CD4-positive, alpha-beta T cell (primary cell): Measurements from ENCODE around the gene ZMYM2. TPM values are rescaled to one million over a fixed set of nuclear protein-coding genes. Genes with fewer than 3 reads are reported as not detected.
A peak's percentile ranks its signal among the peaks of the same experiment; 100 is the strongest.

ENCODE experiments used
- ATAC-seq: fragments of 200-7000 bp; cut with Tn5 transposase; one replicate; pipeline ENCODE4 v1.10.0; 2022; ENCODE audit warnings: mild to moderate bottlenecking; ENCODE audit not compliant: poor library complexity
- CTCF ChIA-PET: fragments of 350-600 bp; sonication (Branson Sonifier 250); formaldehyde crosslinking; loops from one replicate; lab custom pipeline; 2021; ENCODE audit warnings: antibody characterized with exemption, inconsistent platforms; lab: Charles Lee
- POLR2A ChIA-PET: fragments of 350-600 bp; sonication (Branson Sonifier 250); formaldehyde crosslinking; loops from one replicate; lab custom pipeline; 2021; ENCODE audit warnings: antibody characterized with exemption, inconsistent platforms; lab: Charles Lee
- DNase-seq, 14 experiments: peaks; one replicate each; pipeline ENCODE4 v3.0.0-alpha.2; 2013 to 2020; ENCODE audit warnings: mixed read lengths in 2 of 14
- H3K27ac ChIP-seq, 2 donors: one replicate each; pipeline versions ENCODE4 v1.5.1 to v1.7.0; 2013; ENCODE audit warnings: low read length in 2 of 2, low read depth in 1 of 2, mild to moderate bottlenecking in 1 of 2
- H3K27me3 ChIP-seq, 2 experiments: 1 replicate in 1 of 2; 2 replicates in 1 of 2; pipeline versions ENCODE4 v1.6.1 to v1.7.0; 2013; ENCODE audit warnings: low read length in 2 of 2, control low read depth in 1 of 2, mild to moderate bottlenecking in 1 of 2, moderate library complexity in 1 of 2; ENCODE audit not compliant: insufficient read depth in 2 of 2, control insufficient read depth in 1 of 2
- H3K36me3 ChIP-seq: one replicate; pipeline ENCODE4 v1.6.1; 2013; ENCODE audit warnings: low read length, control low read depth; ENCODE audit not compliant: insufficient read depth
- H3K4me1 ChIP-seq: one replicate; pipeline ENCODE4 v1.6.1; 2013; ENCODE audit warnings: low read length, control low read depth; ENCODE audit not compliant: insufficient read depth
- H3K4me3 ChIP-seq: one replicate; pipeline ENCODE4 v1.5.1; 2013; ENCODE audit warnings: mild to moderate bottlenecking, low read length, moderate library complexity
- H3K9me3 ChIP-seq, 2 experiments: 1 replicate in 1 of 2; 2 replicates in 1 of 2; pipeline versions ENCODE4 v1.6.1 to v1.7.0; 2013; ENCODE audit warnings: low read length in 2 of 2, mild to moderate bottlenecking in 2 of 2, control low read depth in 1 of 2, moderate library complexity in 1 of 2; ENCODE audit not compliant: control insufficient read depth in 1 of 2, insufficient read depth in 1 of 2
- H3K27ac Mint-ChIP-seq: one replicate; pipeline ENCODE4 v1.8.0; 2020; ENCODE audit warnings: mixed read lengths
- H3K27me3 Mint-ChIP-seq: one replicate; pipeline ENCODE4 v1.8.0; 2021; ENCODE audit warnings: mixed read lengths
- H3K36me3 Mint-ChIP-seq: one replicate; pipeline ENCODE4 v1.8.0; 2021; ENCODE audit warnings: low read depth, mixed read lengths
- H3K4me1 Mint-ChIP-seq: one replicate; pipeline ENCODE4 v1.8.0; 2021; ENCODE audit warnings: low read depth, mixed read lengths
- H3K4me3 Mint-ChIP-seq: one replicate; pipeline ENCODE4 v1.8.0; 2020; ENCODE audit warnings: mild to moderate bottlenecking, mixed read lengths
- H3K9me3 Mint-ChIP-seq: one replicate; pipeline ENCODE4 v1.8.0; 2020; ENCODE audit warnings: mixed read lengths
- CTCF ChIP-seq: fragments of 200-600 bp; IDR thresholded peaks from one replicate; pipeline ENCODE4 v1.8.0; 2022; ENCODE audit warnings: antibody characterized with exemption, mild to moderate bottlenecking
- intact Hi-C, 2 experiments: fragments of 100-400 bp; cut with DNase I in 1 of 2; cut with micrococcal nuclease in 1 of 2; formaldehyde crosslinking; loops; one replicate each; pipeline versions ENCODE4 v1.15.1 to v1.9.0; 2023 to 2025; cut with DNase I, micrococcal nuclease
- total RNA-seq, 174 experiments: library from RNA in 2 of 174; stranded (reverse) in 2 of 174; gene quantifications; one replicate each; pipeline ENCODE4 v1.2.3 and lab custom pipeline; 2021 to 2026

The ZMYM2 gene
- total RNA-seq, 2 experiments from 2014 or later = 106 to 110 TPM

GRCh38 chr13:20134732-20135131 is 176.2 kb downstream of the ZMYM2 start:
- Histone ChIP-seq H3K36me3 (no peaks in the 10 kb centered on the region), H3K4me1 (peaks cover 7% of the 10 kb centered on the region), H3K27ac (no peak overlapping the region), H3K27me3 (peaks cover 35 to 44% of the 10 kb centered on the region in 2 experiments), H3K4me3 (no peak overlapping the region), H3K9me3 (peaks cover 0 to 8% of the 10 kb centered on the region in 2 experiments)
- CTCF ChIA-PET = no interaction called here
- POLR2A ChIA-PET = no interaction called here
- no peak overlapping the region for H3K4me3 Mint-ChIP-seq
- H3K27me3 Mint-ChIP-seq = peaks cover 43% of the 10 kb centered on the region
- H3K27ac Mint-ChIP-seq = no peak overlapping the region
- no peaks in the 10 kb centered on the region for H3K36me3 Mint-ChIP-seq
- no peak for ATAC-seq
- no peaks in the 10 kb centered on the region for H3K9me3 Mint-ChIP-seq
- intact Hi-C loops = no loop called here
- H3K4me1 Mint-ChIP-seq = no peaks in the 10 kb centered on the region
- no peak for DNase-seq
- TF ChIP-seq CTCF = no peak

- H3K4me3 ChIP-seq = peak overlapping the region; percentile 1
- intact Hi-C loops = no loop called here
- H3K27ac ChIP-seq = no peak overlapping the region
- Mint-ChIP-seq H3K27me3 (peaks cover 62% of the 10 kb centered on the region), H3K9me3 (no peaks in the 10 kb centered on the region), H3K36me3 (no peaks in the 10 kb centered on the region), H3K4me1 (no peaks in the 10 kb centered on the region), H3K27ac (no peak overlapping the region), H3K4me3 (peak overlapping the region; percentile 25)
- no peaks in the 10 kb centered on the region for H3K36me3 ChIP-seq
- H3K9me3 ChIP-seq = peaks cover 0 to 8% of the 10 kb centered on the region in 2 experiments
- no peak for TF ChIP-seq CTCF
- DNase-seq (peak in 9 of 14 experiments; percentile 19 to 60 (median 36)), ATAC-seq (peak; percentile 66)
- H3K4me1 ChIP-seq = peaks cover 7% of the 10 kb centered on the region
- H3K27me3 ChIP-seq = peaks cover 36 to 39% of the 10 kb centered on the region in 2 experiments
- ChIA-PET CTCF (interaction anchor here (0.7 kb wide), 1 partner anchor 1040 kb away, joined by 3 read pairs; the partner anchor contains the start of genes MRPL57 and SKA3), POLR2A (no interaction called here)
Measured at GRCh38 chr13:20136781-20137703, 178.5 kb downstream of the ZMYM2 start.

- TF ChIP-seq CTCF = no peak
- H3K9me3 ChIP-seq = peaks cover 0 to 14% of the 10 kb centered on the region in 2 experiments
- peaks cover 61% of the 10 kb centered on the region for H3K27me3 Mint-ChIP-seq
- DNase-seq (no peak), ATAC-seq (no peak)
- H3K27me3 ChIP-seq = peaks cover 36 to 48% of the 10 kb centered on the region in 2 experiments
- ChIA-PET CTCF (no interaction called here), POLR2A (no interaction called here)
- H3K4me1 ChIP-seq = peaks cover 9% of the 10 kb centered on the region
- H3K27ac Mint-ChIP-seq = no peak overlapping the region
- H3K4me3 ChIP-seq = no peak overlapping the region
- H3K4me3 Mint-ChIP-seq = no peak overlapping the region
- H3K36me3 Mint-ChIP-seq = no peaks in the 10 kb centered on the region
- H3K9me3 Mint-ChIP-seq = no peaks in the 10 kb centered on the region
- intact Hi-C loops = no loop called here
- no peaks in the 10 kb centered on the region for H3K4me1 Mint-ChIP-seq
- no peak overlapping the region for H3K27ac ChIP-seq
- H3K36me3 ChIP-seq = no peaks in the 10 kb centered on the region
Measured at GRCh38 chr13:20137875-20138274, 179.3 kb downstream of the ZMYM2 start.
